Epidermal melanocyte (primary cell): ENCODE results near the gene DGKQ.
"Not testable (repeated sequence)": the region's sequence is repeated elsewhere in the genome, so short reads cannot be mapped to it uniquely, and the experiment has no call there.

Experiments
- DNase-seq: peaks from one replicate; pipeline ENCODE4 v3.0.0; 2011; ENCODE audit warnings: low spot score; ENCODE audit not compliant: insufficient read length

DGKQ gene

DNA sequence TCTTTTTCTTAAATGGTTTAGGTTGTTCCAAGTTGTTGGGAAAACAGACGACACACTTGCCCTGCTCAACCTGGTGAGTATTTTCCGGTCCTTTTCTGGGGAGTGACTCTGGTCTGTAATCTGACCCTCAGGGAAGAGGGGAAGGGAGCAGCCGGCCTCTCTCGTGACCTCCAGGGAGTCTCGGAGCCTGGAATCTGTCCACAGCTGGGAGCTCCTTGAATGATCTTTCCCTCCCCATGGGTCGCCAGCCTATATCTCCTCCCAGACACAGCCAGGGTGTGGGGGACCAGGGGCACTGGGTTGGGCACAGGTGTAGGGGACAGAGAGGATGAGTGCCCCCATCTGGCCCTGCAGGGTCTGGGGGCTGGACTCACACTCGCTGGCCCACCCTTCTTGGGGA lies 22.2 kb downstream of the DGKQ start:
- no peak for DNase-seq

GRCh38 chr4:950136-951020 lies 23.0 kb downstream of the DGKQ start:
- DNase-seq = no peak

GRCh38 chr4:949656-950055 lies 23.7 kb downstream of the DGKQ start:
- no peak for DNase-seq

DNA sequence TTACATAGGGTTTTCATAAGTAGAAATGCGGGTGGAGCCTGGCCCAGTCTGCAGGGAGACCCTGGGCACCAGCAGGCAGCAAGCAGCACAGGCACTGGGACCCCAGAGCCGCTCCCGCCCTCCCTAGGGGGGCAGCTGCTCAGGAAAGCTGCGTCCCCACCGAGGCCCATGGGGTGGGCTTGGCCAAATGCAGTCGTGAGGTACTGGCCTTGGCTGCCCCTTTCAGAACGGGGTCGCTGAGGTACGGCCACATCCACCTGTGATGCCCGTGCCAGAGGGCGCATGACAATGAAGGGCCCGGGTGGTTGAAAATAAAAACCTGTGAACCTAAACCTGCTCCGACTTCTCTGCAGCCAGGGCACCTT lies 24.5 kb downstream of the DGKQ start:
- DNase-seq = no peak

- DNase-seq = no peak
Observed at GRCh38 chr4:948101-948935, 25.1 kb downstream of the DGKQ start.

GRCh38 chr4:947491-947971 lies 25.8 kb downstream of the DGKQ start:
- DNase-seq = no peak

GRCh38 chr4:946517-947471 lies 26.6 kb downstream of the DGKQ start:
- DNase-seq = no peak

GRCh38 chr4:946103-946450 lies 27.3 kb downstream of the DGKQ start:
- DNase-seq = no peak

DNA sequence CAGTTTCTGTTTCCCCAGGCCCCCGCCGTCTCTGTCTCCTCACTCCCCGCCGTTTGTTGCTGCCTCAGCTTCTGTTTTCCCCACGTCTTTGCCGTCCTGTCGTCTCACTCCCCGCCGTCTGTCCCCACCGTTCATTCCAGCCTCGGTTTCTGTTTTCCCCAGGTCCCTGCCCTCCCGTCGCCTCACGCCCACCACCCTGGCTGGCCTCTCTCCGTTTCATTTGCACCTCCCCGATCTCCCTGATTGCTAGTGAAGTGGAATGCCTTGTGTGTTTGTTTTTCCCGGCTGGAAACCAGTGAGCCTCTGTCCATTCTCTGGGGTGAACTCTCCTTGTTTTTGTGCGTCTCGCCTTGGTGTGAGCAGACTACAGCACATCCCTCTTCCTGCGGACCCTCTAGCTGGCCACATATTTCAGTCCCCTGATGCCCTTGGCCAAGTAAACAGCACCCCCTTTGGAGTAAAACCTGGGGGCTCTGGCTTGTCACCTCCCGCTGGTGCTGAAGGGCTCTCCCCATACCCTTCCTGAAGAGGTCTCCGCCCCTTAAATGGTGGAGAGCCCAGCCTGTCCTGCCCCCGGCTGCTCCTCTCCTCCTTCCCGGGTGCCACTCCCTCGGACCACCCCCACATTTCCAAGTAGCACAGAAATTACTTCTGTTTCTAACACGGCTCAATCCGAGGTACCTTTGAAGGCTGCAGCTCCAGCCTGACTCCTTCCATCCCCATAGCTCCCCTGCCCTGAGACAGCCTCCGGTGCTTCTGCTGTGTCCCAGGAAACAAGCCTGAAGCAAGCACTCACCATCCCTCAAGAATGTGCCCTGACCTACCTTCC lies 27.9 kb downstream of the DGKQ start:
- no peak for DNase-seq

- DNase-seq = not testable (repeated sequence)
Observed at GRCh38 chr4:939508-939907, 33.9 kb downstream of the DGKQ start.

- no peak for DNase-seq
Observed at GRCh38 chr4:932713-933070, 40.7 kb downstream of the DGKQ start.

DNA sequence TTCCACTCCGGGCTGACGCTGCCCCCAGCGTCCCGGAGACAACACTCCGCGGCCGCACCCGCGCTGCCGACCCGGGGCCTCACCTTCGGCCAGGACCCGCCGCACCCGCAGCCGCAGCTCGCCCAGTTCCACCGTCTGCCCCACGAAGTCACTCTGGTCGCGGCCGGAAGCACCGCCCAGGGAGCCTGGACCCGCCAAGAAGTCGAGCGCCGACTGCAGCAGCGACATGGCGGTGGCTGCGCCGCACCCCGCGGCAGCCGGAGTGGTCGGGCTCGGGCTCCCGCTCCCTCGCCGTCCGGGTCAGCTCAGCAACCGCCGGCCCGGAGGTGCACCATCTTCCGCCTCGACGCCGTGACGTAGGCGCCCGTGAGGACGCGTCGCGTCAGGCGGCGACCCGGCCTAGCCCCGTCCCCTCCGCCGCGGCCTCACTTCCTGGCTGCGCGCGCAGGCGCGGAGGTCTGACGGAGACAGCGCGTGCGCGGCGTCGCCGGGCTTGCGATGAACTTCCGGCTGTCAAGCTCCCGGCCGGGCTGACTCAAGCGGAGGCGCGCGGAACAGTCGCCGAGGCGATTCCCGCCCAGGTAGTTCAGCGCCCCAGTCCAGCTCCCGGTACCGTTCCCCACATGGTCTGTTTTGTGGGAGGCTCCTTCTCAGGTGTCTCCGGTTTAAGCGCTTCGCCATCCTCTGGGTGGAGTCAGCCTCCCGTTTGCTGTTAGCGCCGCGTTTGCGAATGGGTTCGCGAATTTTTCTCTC lies 41.2 kb downstream of the DGKQ start, which contains the start of the genes GAK and TMEM175:
Gene GAK, minus strand, starts transcription at position 357 of the 753 bp plus-strand sequence. Its CDS starts 129 bp downstream, at position 228.
Gene TMEM175, plus strand, starts transcription at position 501 of the 753 bp plus-strand sequence. CDS start 15,280 bp downstream, outside the sequence.
- peak; percentile 100 for DNase-seq

DNA sequence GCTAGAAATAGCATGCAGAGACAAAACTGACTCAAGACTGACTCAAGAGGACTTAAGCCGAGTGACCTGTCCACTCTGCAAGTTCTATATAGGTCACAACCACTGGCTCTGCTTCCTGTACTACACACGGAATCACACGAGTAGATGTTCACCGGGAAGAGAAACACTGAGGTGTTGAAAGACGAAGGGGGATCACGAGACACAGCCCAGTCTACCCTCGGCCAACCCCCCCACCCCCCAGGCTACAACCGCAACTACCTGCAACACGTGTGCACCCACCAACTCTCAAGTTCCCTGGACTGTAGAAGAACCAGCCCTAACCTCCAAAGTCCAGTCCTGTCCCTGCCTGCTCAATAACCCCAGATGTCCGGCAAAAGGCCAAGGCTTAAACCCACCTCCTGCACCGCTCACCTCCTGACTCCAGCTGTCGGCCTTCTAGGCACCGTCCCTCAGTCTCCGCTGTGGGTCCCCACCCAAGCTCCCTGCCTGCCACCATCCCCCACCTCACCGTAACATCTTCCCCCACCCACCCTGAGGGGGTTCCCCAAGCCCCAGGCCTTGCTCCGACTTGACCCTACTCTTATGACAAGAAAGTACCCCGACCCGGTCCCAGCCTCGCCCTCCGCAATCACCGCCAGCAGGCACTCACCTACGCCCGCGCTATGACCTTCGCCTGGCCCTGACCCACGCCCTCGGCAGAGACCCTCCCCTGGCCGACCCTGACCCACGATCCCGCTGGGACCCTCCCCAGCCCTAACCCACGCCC lies 42.0 kb downstream of the DGKQ start:
- DNase-seq = no peak

- DNase-seq = no peak
Observed at GRCh38 chr4:930827-931193, 42.6 kb downstream of the DGKQ start.

DNA sequence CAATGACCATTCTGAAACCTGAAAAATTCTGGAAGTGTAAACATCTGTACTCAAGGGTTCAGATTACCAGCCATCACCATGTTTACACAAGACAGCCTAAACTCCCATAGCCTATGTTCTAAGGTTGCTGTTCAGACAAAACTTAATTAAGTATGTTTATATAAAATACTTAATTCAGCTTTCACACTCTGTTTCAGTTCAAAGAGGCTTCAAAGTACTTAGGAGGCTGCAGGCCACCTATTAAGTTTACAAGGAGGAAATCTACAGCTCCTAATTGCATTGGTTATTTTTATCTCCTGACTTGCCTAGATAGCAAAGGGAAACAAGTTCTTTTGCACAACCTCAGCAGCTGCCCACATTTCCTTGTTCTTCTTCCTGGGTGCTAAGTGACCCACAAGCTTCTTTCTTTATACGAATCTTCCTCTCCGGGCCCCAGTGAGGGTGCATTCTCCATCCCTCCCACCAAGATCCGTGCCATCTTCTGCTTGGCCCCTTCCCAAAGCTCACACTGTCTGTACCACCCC lies 43.3 kb downstream of the DGKQ start:
- DNase-seq = no peak

DNA sequence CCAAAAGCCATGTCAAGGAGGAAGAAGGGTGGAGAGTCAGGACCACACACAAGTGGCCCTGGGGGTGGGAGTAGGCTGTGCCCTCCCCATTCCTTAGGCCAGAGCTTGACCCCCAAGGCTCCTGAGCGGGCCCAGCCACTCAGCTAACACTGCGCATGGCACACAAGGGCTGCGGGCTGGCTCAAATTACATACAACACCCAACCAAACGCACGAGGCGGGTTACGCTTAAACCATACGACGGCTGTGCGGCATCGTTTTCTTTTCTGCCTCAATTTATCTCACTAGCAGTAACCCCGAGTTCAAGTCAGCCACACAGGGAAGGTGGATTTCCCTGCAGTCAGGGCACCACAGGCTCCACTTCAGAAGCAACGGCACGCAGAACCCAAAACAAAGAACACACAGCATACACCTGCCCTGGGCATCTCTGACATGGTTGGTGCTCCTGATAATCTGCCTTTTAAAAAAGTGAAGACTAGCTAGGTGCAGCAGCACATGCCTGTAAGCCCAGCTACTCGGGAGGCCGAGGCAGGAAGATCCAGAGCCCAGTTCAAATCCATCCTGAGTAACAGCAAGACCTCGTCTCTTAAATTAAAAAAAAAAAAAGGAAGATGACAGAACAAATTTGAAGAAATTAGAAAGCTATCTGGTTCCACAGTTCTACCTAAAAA lies 44.1 kb downstream of the DGKQ start:
- no peak for DNase-seq

GRCh38 chr4:927566-927965 lies 45.8 kb downstream of the DGKQ start:
- not testable (repeated sequence) for DNase-seq

DNA sequence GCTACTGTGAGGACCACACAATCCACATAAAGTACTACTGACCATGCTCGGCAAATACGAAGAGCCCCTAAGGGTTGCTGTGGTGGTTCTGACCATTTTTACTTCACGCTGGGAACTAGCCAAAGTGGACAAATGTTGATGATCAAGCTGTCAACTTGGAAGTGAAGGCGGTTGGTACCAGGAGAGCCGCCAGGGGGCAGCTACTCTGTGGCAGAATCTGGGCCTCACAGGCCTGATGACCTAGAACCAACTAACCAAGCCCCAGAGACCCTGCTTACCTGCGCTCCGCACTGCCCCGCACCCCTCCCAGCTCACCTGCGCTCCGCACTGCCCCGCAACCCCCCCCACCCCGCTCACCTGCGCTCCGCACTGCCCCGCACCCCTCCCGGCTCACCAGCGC lies 46.8 kb downstream of the DGKQ start:
- DNase-seq = no peak
